A673 (cell line): ENCODE results near the gene MVD. TPM values are rescaled to one million over a fixed set of nuclear protein-coding genes. Genes with fewer than 3 reads are reported as not detected.
A peak's percentile ranks its signal among the peaks of the same experiment; 100 is the strongest.
"Not testable (repeated sequence)": the region's sequence is repeated elsewhere in the genome, so short reads cannot be mapped to it uniquely, and the experiment has no call there.

Source experiments
- BruUV-seq: library from RNA; stranded (reverse); fragments of 400-500 nt; replicated peaks from 2 replicates; lab custom pipeline; 2021; lab: Mats Ljungman, UMichigan
- CTCF ChIA-PET: fragments of 300-600 bp; sonication (Branson Sonifier 250); formaldehyde crosslinking; loops from one replicate; lab custom pipeline; 2022; ENCODE audit warnings: antibody characterized with exemption; lab: Charles Lee
- POLR2A ChIA-PET: fragments of 300-600 bp; sonication (Branson Sonifier 250); formaldehyde crosslinking; loops from one replicate; lab custom pipeline; 2022; ENCODE audit warnings: antibody characterized with exemption; ENCODE audit not compliant: low non-redundant PET; lab: Charles Lee
- DNase-seq: peaks from one replicate; pipeline ENCODE4 v3.0.0-alpha.2; 2015; ENCODE audit warnings: low spot score
- H3K27ac ChIP-seq: fragments of 200-600 bp; sonication (generic); 2 replicates; pipeline ENCODE4 v1.5.1; 2016; ENCODE audit warnings: mixed run types, low read depth, mild to moderate bottlenecking, mixed read lengths, antibody characterized with exemption, low read length; ENCODE audit not compliant: poor library complexity, severe bottlenecking
- H3K27me3 ChIP-seq: fragments of 200-600 bp; sonication (generic); replicated peaks from 2 replicates; pipeline ENCODE4 v1.6.1; 2017; ENCODE audit warnings: mixed run types, low read depth, mild to moderate bottlenecking, mixed read lengths, antibody characterized with exemption, low read length; ENCODE audit not compliant: insufficient read depth, poor library complexity
- H3K36me3 ChIP-seq: fragments of 200-600 bp; sonication (generic); 2 replicates; pipeline ENCODE4 v1.6.1; 2016; ENCODE audit warnings: mixed run types, mild to moderate bottlenecking, mixed read lengths, antibody characterized with exemption, low read length; ENCODE audit not compliant: insufficient read depth, poor library complexity, severe bottlenecking
- H3K4me1 ChIP-seq: fragments of 200-600 bp; sonication (generic); 2 replicates; pipeline ENCODE4 v1.6.1; 2017; ENCODE audit warnings: mixed run types, mild to moderate bottlenecking, mixed read lengths, antibody characterized with exemption, low read length; ENCODE audit not compliant: insufficient read depth, poor library complexity, severe bottlenecking
- H3K4me3 ChIP-seq: fragments of 200-600 bp; sonication (generic); 2 replicates; pipeline ENCODE4 v1.5.1; 2016; ENCODE audit warnings: low read depth, mixed run types, mild to moderate bottlenecking, mixed read lengths, low read length; ENCODE audit not compliant: poor library complexity, severe bottlenecking
- H3K9me3 ChIP-seq: fragments of 200-600 bp; sonication (generic); 2 replicates; pipeline ENCODE4 v1.6.1; 2016; ENCODE audit warnings: mixed run types, low read depth, mild to moderate bottlenecking, mixed read lengths, antibody characterized with exemption, low read length; ENCODE audit not compliant: poor library complexity, severe bottlenecking
- CTCF ChIP-seq: fragments of 300-800, 200-600 bp; sonication (generic); conservative IDR thresholded peaks from 2 replicates; pipeline ENCODE4 v1.5.1; 2017; ENCODE audit warnings: low read depth, mild to moderate bottlenecking, antibody characterized with exemption, low read length, moderate library complexity, mixed read lengths
- EZH2 ChIP-seq: fragments of 200-600 bp; sonication (generic); IDR thresholded peaks from 2 replicates; pipeline ENCODE4 v1.6.1; 2017; ENCODE audit warnings: borderline replicate concordance, low read depth, mild to moderate bottlenecking, mixed read lengths, antibody characterized with exemption, low read length; ENCODE audit not compliant: poor library complexity, severe bottlenecking
- intact Hi-C: fragments of 100-400 bp; cut with micrococcal nuclease; formaldehyde crosslinking; loops from one replicate; pipeline ENCODE4 v1.10.0; 2022; ENCODE audit not compliant: unreplicated experiment
- total RNA-seq: library from RNA; stranded (reverse); gene quantifications from 2 replicates; pipeline ENCODE4 v1.2.3, GENCODE V29; 2021

MVD gene
- total RNA-seq, 1 experiment from 2014 or later = 131 TPM

- no peaks in the 10 kb centered on the region for H3K36me3 ChIP-seq
- ChIA-PET CTCF (no interaction called here), POLR2A (no interaction called here)
- H3K4me1 ChIP-seq = no peaks in the 10 kb centered on the region
- peak overlapping the region; percentile 23 for H3K27ac ChIP-seq
- intact Hi-C loops = no loop called here
- BruUV-seq = no TSS peak
- H3K9me3 ChIP-seq = no peaks in the 10 kb centered on the region
- no peak for TF ChIP-seq EZH2
- no peak for TF ChIP-seq CTCF
- no peak for DNase-seq
- no peak overlapping the region for H3K4me3 ChIP-seq
- H3K27me3 ChIP-seq = no peaks in the 10 kb centered on the region
These were observed 7.1 kb upstream of the MVD start for GRCh38 chr16:88669980-88670379.

DNA sequence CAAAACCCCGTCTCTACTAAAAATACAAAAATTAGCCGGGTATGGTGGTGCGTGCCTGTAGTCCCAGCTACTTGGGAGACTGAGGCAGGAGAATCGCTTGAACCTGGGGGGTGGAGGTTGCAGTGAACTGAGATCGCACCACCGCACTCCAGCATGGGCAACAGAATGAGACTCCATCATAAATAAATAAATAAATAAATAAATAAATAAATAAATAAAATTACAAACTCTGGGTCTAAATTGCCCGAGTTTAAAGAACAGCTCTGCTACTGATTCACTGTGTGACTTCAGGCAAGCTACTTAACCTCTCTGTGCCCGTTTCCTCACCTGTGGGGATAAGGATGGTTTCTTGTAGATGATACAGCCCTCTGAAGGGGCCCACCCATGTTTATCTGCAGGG lies 6.6 kb upstream of the MVD start:
- H3K4me3 ChIP-seq, CTCF ChIA-PET, H3K27ac ChIP-seq, BruUV-seq, H3K4me1 ChIP-seq, intact Hi-C loops, DNase-seq, H3K27me3 ChIP-seq, H3K36me3 ChIP-seq, H3K9me3 ChIP-seq, POLR2A ChIA-PET: not testable (repeated sequence)

DNA sequence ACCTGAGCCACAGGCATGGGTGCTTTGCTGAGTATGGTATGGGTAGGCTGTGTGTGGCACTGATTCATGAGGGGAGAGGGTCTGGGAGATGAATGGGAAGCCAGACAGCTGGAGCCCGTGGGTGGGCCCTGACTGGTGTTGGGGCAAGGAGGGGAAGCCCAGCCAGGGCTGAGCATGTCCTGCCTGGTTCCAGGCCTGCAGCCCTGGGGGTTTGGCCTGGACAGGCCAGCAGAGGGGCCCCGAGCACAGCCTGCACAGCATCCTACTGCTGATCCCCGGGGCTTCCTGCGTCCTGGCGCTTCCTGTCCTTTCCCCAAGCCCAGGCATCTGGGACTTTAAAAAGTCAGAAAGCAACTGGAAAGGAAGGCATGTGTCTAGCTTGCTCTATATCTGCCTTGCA lies 4.6 kb upstream of the MVD start:
- H3K27ac ChIP-seq = no peak overlapping the region
- POLR2A ChIA-PET = no interaction called here
- BruUV-seq = no TSS peak
- H3K9me3 ChIP-seq = no peaks in the 10 kb centered on the region
- no peaks in the 10 kb centered on the region for H3K27me3 ChIP-seq
- no peaks in the 10 kb centered on the region for H3K36me3 ChIP-seq
- no peak for DNase-seq
- no peaks in the 10 kb centered on the region for H3K4me1 ChIP-seq
- TF ChIP-seq CTCF = no peak
- no peak for TF ChIP-seq EZH2
- H3K4me3 ChIP-seq = no peak overlapping the region
- CTCF ChIA-PET = no interaction called here
- intact Hi-C loops = no loop called here

DNA sequence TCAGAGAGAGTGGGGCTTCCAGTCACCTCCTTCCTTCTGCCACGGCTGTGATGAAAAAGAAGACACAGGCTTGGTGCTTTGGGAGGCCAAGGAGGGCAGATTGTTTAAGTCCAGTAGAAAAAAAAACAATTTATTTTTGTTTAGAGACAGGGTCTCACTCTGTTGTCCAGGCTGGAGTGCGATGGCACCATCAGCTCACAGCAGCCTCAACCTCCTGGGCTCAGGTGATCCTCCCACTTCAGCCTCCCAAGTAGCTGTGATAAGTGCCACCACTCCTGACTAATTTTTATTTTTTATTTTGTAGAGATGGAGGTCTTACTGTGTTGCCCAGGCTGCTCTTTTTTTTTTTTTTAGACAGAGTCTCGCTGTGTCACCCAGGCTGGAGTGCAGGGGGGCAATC lies 2.7 kb upstream of the MVD start:
- H3K27ac ChIP-seq = no peak overlapping the region
- H3K27me3 ChIP-seq = no peaks in the 10 kb centered on the region
- no peaks in the 10 kb centered on the region for H3K4me1 ChIP-seq
- DNase-seq = no peak
- ChIA-PET CTCF (no interaction called here), POLR2A (no interaction called here)
- intact Hi-C loops = no loop called here
- H3K4me3 ChIP-seq = no peak overlapping the region
- H3K9me3 ChIP-seq = no peaks in the 10 kb centered on the region
- no peaks in the 10 kb centered on the region for H3K36me3 ChIP-seq
- BruUV-seq = no TSS peak
- TF ChIP-seq CTCF = no peak
- no peak for TF ChIP-seq EZH2
